IPS DF 4.7 (cell line): ENCODE data around the gene POLE2.
"Not testable (repeated sequence)": the region's sequence is repeated elsewhere in the genome, so short reads cannot be mapped to it uniquely, and the experiment has no call there.

Source experiments
- DNase-seq: peaks from one replicate; pipeline ENCODE4 v3.0.0-alpha.2; 2013; ENCODE audit warnings: low spot score; ENCODE audit errors: extremely low read depth

Gene POLE2

GRCh38 chr14:49619730-49620129 is 68.3 kb downstream of the POLE2 start:
- no peak for DNase-seq

GRCh38 chr14:49619273-49619672 is 68.7 kb downstream of the POLE2 start:
- DNase-seq: not testable (repeated sequence)

GRCh38 chr14:49617852-49618519 is 70.0 kb downstream of the POLE2 start:
- DNase-seq: no peak

GRCh38 chr14:49615776-49616175 is 72.2 kb downstream of the POLE2 start:
- DNase-seq: no peak

GRCh38 chr14:49614196-49614595 is 73.8 kb downstream of the POLE2 start:
- DNase-seq: no peak

- DNase-seq: no peak
These were observed 75.3 kb downstream of the POLE2 start for GRCh38 chr14:49612671-49613070.

GRCh38 chr14:49612251-49612650 is 75.8 kb downstream of the POLE2 start:
- DNase-seq: no peak

GRCh38 chr14:49607583-49607982 is 80.4 kb downstream of the POLE2 start:
- no peak for DNase-seq

- no peak for DNase-seq
These were observed 89.3 kb downstream of the POLE2 start, which contains the start of gene LRR1 for GRCh38 chr14:49598485-49599300. Gene LRR1 (plus strand): TSS chr14:49598940. CDS start chr14:49599021, 81 bp downstream.

GRCh38 chr14:49598189-49598484 is 89.9 kb downstream of the POLE2 start:
- DNase-seq: no peak

GRCh38 chr14:49594347-49595091 is 93.5 kb downstream of the POLE2 start:
- DNase-seq: no peak
